Bronchial epithelial cell (primary cell): ENCODE results near the gene PPP1CC. TPM values are rescaled to one million over a fixed set of nuclear protein-coding genes. Genes with fewer than 3 reads are reported as not detected.

Experiments
- DNase-seq: peaks from one replicate; pipeline ENCODE4 v3.0.0-alpha.2; 2010; ENCODE audit warnings: low read depth
- FAIRE-seq: peaks from 2 replicates; lab custom pipeline; 2011; peaks lifted over from hg19 to GRCh38; lab: Jason Lieb, UNC
- H3K27me3 ChIP-seq: 2 replicates; pipeline ENCODE4 v1.5.1; 2011; ENCODE audit warnings: low read length; ENCODE audit not compliant: control insufficient read depth, insufficient read depth
- H3K36me3 ChIP-seq: 2 replicates; pipeline ENCODE4 v1.5.1; 2011; ENCODE audit warnings: low read length; ENCODE audit not compliant: control insufficient read depth, insufficient read depth
- H3K4me3 ChIP-seq: 2 replicates; pipeline ENCODE4 v1.5.1; 2011; ENCODE audit warnings: mild to moderate bottlenecking, low read depth, low read length, control low read depth
- total RNA-seq: library from RNA; depleted of rRNA; stranded (reverse); fragments of >200 nt; gene quantifications from 2 replicates; pipeline ENCODE4 v1.2.1, GENCODE V29; 2014
- TF ChIP-seq, protein P1 (sequence below): IDR thresholded peaks from 2 replicates; pipeline ENCODE4 v1.5.1; 2011; ENCODE audit warnings: mild to moderate bottlenecking, moderate library complexity, low read length, control low read depth, inconsistent platforms; ENCODE audit not compliant: insufficient read depth, severe bottlenecking

PPP1CC gene
- total RNA-seq, 1 donor from 2014 or later: 86.6 TPM

DNA sequence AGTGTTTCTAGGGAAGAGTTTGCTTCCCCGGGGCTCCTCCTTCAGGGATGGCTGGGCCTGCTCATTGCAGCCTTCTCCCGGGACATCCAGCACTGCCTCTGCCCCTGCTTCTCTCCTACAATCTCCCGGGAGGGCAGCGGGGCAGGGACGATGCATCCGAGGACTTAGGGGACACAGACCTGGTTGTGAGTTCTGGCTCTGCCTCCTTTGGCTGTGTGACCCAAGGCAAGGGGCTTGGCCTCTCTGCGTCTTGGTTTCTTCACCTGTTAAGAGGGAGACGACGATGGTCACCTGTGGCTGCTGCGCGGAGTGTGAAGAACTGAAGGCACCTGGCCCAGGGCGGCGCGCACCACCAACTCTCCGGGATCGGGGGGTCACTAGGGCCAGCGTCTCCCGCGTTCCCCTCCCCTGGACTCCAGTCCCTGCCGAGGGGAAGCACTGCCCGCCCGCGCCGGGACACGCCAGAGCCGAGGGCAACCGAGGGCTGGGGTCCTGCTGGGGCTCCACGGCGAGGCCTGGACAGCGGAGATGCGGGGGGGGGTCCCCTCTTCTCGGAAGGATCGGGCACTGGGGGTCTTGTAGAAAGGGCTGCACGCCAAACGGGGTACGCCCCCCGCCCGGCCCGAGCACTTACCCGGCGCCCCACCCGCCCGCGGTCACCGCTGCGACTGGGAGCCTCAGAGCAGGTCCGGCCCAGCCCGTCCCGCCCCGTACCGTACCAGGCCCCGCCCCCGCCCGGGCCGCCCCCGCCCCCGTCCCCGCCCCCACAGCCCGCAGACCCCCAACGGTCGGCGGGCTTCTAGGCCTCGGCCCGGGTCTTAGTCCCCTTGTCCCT is 54.0 kb downstream of the PPP1CC start, which contains the start of gene HVCN1:
Gene HVCN1 (minus strand): TSS at position 670 of the 835 bp plus-strand sequence. CDS start 5,870 bp downstream, outside the sequence.
- no peaks in the 10 kb centered on the region for H3K36me3 ChIP-seq
- peak within 1 kb of the TSS; percentile 37 for H3K4me3 ChIP-seq
- FAIRE-seq (no peak), DNase-seq (no peak)
- TF ChIP-seq, protein P1, sequence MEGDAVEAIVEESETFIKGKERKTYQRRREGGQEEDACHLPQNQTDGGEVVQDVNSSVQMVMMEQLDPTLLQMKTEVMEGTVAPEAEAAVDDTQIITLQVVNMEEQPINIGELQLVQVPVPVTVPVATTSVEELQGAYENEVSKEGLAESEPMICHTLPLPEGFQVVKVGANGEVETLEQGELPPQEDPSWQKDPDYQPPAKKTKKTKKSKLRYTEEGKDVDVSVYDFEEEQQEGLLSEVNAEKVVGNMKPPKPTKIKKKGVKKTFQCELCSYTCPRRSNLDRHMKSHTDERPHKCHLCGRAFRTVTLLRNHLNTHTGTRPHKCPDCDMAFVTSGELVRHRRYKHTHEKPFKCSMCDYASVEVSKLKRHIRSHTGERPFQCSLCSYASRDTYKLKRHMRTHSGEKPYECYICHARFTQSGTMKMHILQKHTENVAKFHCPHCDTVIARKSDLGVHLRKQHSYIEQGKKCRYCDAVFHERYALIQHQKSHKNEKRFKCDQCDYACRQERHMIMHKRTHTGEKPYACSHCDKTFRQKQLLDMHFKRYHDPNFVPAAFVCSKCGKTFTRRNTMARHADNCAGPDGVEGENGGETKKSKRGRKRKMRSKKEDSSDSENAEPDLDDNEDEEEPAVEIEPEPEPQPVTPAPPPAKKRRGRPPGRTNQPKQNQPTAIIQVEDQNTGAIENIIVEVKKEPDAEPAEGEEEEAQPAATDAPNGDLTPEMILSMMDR: no peak
- H3K27me3 ChIP-seq: peaks cover 2% of the 10 kb centered on the region

DNA sequence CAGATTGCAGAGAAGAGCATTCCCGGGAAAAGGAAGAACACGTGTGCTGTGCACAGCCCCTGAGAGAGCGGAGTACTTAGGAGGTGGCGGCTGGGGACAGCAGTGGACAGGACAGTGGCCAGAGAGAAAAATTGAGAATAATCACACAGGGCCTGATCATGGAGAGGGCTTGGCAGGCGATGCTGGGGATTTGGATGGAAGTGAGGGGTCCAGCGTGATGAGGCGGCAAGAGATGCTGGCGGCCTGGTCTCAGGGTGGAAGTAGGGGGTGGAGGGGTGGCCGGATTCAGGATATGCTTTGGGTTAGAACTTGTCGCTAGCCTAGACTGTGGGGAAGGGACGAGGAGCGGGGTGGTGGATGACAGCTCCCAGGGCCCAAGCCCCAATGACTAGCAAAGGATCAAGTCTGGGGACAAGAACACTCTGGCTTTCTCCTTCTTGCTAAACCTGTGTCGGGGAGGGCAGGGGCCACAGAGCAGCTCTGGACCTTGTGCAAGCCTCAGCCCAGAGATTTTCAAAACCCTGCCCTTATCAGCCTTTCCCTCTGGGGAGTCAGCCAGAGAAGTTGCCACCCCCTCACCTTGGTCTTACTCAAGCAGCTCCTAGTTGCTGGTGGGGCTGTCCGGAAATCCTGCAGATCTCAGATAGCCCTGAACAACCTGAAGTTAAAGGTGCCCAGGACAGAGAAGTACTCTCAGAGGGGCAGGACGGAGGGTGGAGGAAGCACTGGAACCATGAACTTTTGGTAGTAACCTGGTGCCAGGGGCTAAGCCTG is 55.1 kb downstream of the PPP1CC start:
- no peak overlapping the region for H3K4me3 ChIP-seq
- FAIRE-seq: no peak
- H3K36me3 ChIP-seq: no peaks in the 10 kb centered on the region
- no peak for DNase-seq
- TF ChIP-seq, protein P1: no peak
- peaks cover 2% of the 10 kb centered on the region for H3K27me3 ChIP-seq

DNA sequence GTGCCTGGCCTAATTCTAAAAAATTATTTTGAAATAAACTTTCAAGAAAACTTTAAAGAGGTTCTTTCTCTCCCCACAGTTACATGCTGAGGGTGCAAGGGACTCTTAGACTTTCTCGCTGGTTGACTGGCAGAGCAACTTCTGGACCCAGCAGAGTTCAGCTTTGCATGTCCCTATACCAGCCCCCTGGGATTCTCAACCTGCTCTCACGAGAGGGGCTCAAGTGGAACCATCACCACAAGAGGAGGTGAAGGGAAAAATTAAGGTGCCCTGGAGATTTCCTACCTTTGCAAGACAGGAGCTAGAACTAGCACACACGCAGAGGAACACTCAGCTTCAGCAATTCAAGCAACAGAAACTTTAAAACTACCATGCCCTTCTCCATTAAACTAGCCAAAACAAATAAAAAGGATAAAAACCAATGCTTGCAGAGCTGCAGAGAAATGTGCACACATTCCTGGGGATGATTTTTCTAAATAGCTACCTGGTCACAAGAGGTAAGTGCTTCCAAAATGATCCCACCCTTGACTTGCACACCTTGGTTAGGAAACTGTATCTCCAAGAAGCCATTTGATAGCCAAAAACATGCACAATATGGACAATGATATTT is 56.3 kb downstream of the PPP1CC start:
- Histone ChIP-seq H3K27me3 (peaks cover 2% of the 10 kb centered on the region), H3K36me3 (no peaks in the 10 kb centered on the region), H3K4me3 (no peak overlapping the region)
- TF ChIP-seq, protein P1: no peak
- DNase-seq (no peak), FAIRE-seq (no peak)

DNA sequence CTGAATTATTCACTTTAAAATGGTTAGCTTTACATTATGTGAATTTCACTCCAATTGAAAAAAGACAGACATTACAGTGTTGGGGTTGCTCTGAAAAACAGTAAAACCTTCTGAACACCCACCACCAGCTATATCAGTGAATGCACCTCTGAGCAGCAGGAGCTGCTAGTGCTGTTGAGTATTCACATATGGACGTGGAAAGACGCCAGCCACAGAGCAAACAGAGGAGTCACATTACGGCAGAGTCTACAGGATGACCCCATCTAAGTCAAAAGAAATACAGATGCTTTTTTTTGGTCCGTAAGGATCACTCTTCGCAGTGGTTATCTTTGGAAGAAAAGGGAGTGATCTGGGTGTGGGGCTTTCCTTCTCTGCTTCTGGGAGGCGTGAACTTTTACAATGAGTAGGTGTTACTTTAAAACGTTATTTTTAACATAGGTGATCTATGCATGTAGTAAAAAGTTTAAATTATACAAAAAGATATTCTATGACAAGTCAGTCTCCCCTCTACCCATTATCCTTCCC is 58.3 kb downstream of the PPP1CC start:
- DNase-seq: no peak
- no peak for FAIRE-seq
- Histone ChIP-seq H3K36me3 (no peaks in the 10 kb centered on the region), H3K4me3 (no peak overlapping the region), H3K27me3 (peaks cover 2% of the 10 kb centered on the region)
- TF ChIP-seq, protein P1: no peak

DNA sequence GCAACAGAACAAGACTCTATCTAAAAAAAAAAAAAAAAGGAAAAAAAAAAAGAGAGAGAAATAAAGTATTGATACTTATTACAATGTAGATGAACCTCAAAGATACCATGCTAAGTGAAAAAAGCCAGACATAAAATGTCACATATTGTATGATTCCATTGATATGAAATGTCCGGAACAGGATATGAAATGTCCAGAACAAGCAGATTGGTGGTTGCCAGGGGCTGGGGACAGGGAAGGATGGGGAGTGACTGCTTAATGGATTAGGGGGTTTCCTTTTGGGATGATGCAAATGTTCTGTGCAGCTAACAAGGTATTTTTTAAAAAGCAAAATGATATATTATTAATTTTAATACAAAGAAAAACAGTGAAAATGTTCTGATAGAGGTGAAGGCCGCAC is 58.8 kb downstream of the PPP1CC start:
- H3K36me3 ChIP-seq: no peaks in the 10 kb centered on the region
- FAIRE-seq: no peak
- no peak overlapping the region for H3K4me3 ChIP-seq
- TF ChIP-seq, protein P1: no peak
- peaks cover 2% of the 10 kb centered on the region for H3K27me3 ChIP-seq
- DNase-seq: no peak
